K562 (cell line): Measurements from ENCODE around the gene NUB1. TPM values are rescaled to one million over a fixed set of nuclear protein-coding genes. Genes with fewer than 3 reads are reported as not detected.
A peak's percentile ranks its signal among the peaks of the same experiment; 100 is the strongest.

Experiments
- DIDO1 ChIP-seq: fragments of 450-650 bp; IDR thresholded peaks from 2 replicates; pipeline ENCODE4 v1.6.1; 2016; ENCODE audit warnings: low read depth, missing biosample characterization, missing genetic modification characterization
- FOXO4 ChIP-seq: fragments of 450-650 bp; formaldehyde crosslinking; IDR thresholded peaks from 2 replicates; pipeline ENCODE4 v1.4.0; 2020; ENCODE audit warnings: mild to moderate bottlenecking, moderate library complexity
- FOXP4 ChIP-seq: sonication (generic); formaldehyde crosslinking; IDR thresholded peaks from 2 replicates; pipeline ENCODE4 v1.8.0; 2022; ENCODE audit warnings: mild to moderate bottlenecking, missing genetic modification reagents, borderline replicate concordance
- HDGF ChIP-seq: fragments of 450-650 bp; IDR thresholded peaks from 2 replicates; pipeline ENCODE4 v1.6.1; 2016
- MAFK ChIP-seq: IDR thresholded peaks from 2 replicates; pipeline ENCODE4 v1.6.1; 2011; ENCODE audit warnings: low read length, improper control_type of control experiment
- MCM7 ChIP-seq, 2 experiments: fragments of 450-650 bp; IDR thresholded peaks; 2 replicates each; pipeline ENCODE4 v1.6.1; 2016 to 2018
- MTA3 ChIP-seq: fragments of 450-650 bp; formaldehyde crosslinking; IDR thresholded peaks from 2 replicates; pipeline ENCODE4 v1.6.1; 2017; ENCODE audit warnings: mild to moderate bottlenecking, borderline replicate concordance
- NFE2 ChIP-seq: IDR thresholded peaks from 2 replicates; pipeline ENCODE4 v1.6.1; 2014; ENCODE audit warnings: antibody characterized with exemption, low read depth
- NR2F6 ChIP-seq: fragments of 450-650 bp; formaldehyde crosslinking; IDR thresholded peaks from 2 replicates; pipeline ENCODE4 v1.4.0; 2020; ENCODE audit warnings: mild to moderate bottlenecking
- PHB2 ChIP-seq: fragments of 450-650 bp; IDR thresholded peaks from 2 replicates; pipeline ENCODE4 v1.6.1; 2017; ENCODE audit warnings: low read depth
- PTRF ChIP-seq: fragments of 450-650 bp; IDR thresholded peaks from 2 replicates; pipeline ENCODE4 v1.6.1; 2016; ENCODE audit warnings: mild to moderate bottlenecking, missing genetic modification characterization, missing compliant biosample characterization
- RNF219 ChIP-seq: fragments of 250-450 bp; sonication (Bioruptor Pico); IDR thresholded peaks from 2 replicates; pipeline ENCODE4 v1.5.0; 2022; ENCODE audit warnings: mild to moderate bottlenecking
- SIN3B ChIP-seq: fragments of 450-650 bp; IDR thresholded peaks from 2 replicates; pipeline ENCODE4 v1.6.1; 2017; ENCODE audit warnings: low read depth, mild to moderate bottlenecking, moderate library complexity
- TBP ChIP-seq: optimal IDR thresholded peaks from 2 replicates; pipeline ENCODE3; 2011; ENCODE audit warnings: low read depth, low read length, improper control_type of control experiment
- TFAM ChIP-seq: fragments of 250-450 bp; sonication (Bioruptor Pico); conservative IDR thresholded peaks from 2 replicates; pipeline ENCODE4 v1.5.0; 2021; ENCODE audit warnings: mild to moderate bottlenecking, moderate library complexity
- ZKSCAN3 ChIP-seq: fragments of 250-450 bp; sonication (Bioruptor Pico); IDR thresholded peaks from 2 replicates; pipeline ENCODE4 v1.4.0; 2020
- ZMIZ1 ChIP-seq, 2 experiments: fragments of 150-350 bp in 1 of 2; IDR thresholded peaks; 2 replicates each; pipeline ENCODE4 v1.6.1; 2012 to 2016; ENCODE audit warnings: low read depth in 2 of 2, low read length in 2 of 2, mild to moderate bottlenecking in 1 of 2, moderate library complexity in 1 of 2
- ZNF133 ChIP-seq: fragments of 250-450 bp; sonication (Bioruptor Pico); IDR thresholded peaks from 2 replicates; pipeline ENCODE4 v1.4.0; 2020; ENCODE audit warnings: mild to moderate bottlenecking
- polyA plus RNA-seq, 8 experiments: library from polyadenylated mRNA; depleted of rRNA in 4 of 8; stranded (reverse) in 5 of 8; unstranded in 3 of 8; fragments of >200 nt; fragmentation: Nextera tagmentation in 2 of 8; fragmentation: Illumina TruSeq in 1 of 8; extraction: Ambion mirVana in 2 of 8; extraction: Trizol in 1 of 8; gene quantifications; 2 replicates each; pipeline versions ENCODE4 v1.2.1 to v1.2.3, GENCODE V29; 2011 to 2014; ENCODE audit warnings: inconsistent platforms in 1 of 8, missing spikeins in 1 of 8
- total RNA-seq, 7 experiments: library from RNA; depleted of rRNA in 6 of 7; stranded (reverse); fragments of >200 nt in 6 of 7; fragmentation: Illumina TruSeq in 2 of 7; extraction: Trizol in 2 of 7; gene quantifications; 2 replicates each; pipeline versions ENCODE4 v1.2.1 to v1.2.3, GENCODE V29; 2011 to 2021; ENCODE audit warnings: low replicate concordance in 1 of 7
- TF ChIP-seq, protein P1 (sequence below): fragments of 450-650 bp; IDR thresholded peaks from 2 replicates; pipeline ENCODE4 v1.6.1; 2016

The NUB1 gene
- total and polyA plus RNA-seq, 9 of the 15 experiments (the other 6 are each of a cell fraction or from before 2014, with no cell fraction given): 43.2 to 159 (median 85.2) TPM

DNA sequence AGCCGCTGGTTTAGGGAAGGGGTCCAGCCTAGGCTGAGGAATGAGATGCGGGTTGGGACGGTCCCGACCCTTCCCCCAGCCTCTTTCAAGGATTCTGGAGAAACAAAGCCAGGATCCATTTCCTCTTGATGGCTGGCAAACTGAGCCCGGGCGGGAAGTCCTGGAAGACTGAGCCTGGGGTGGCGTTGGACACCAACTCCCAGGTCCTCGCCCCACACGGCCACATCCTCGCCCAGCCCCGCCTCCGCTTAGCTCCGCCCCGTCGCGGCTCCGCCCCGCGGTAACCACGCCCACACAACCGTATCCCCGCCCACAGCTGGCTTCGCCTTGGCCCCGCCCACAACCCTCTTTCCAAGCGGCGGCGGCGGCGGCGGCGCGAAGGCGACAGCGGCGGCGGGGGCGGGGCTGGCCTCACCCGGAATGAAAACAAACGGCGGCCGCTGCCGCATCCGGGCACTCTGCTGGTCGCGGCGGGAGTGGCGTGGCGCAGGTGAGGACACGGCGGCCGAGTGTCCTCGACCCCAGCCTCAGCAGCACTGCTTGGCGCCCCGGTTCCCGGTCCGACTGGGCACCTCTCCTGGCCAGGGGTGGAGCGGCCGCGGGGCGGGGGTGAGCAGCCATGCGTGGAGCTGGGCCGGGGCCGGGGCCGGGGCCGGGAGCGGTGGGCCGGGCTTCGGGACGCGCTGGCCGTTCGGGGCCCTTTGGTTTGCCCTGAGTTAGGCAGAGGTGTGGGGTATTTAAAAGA is at the start of gene NUB1 (continued):
- 0 out of 4 replicates have a peak, but pooled peaks of 1 of the 2 experiments have one; percentile 21 for TF ChIP-seq ZMIZ1 (IDR thresholded peaks at IDR 0.05; ENCODE audit: low read depth in 2 of 2, low read length in 2 of 2)
- TF ChIP-seq FOXP4 (CRISPR knock-in tag): no peak
- TF ChIP-seq MCM7 (IDR thresholded peaks at IDR 0.05): no peak
- no peak for TF ChIP-seq NR2F6 (CRISPR knock-in tag)
- no peak for TF ChIP-seq PTRF (tag)
- TF ChIP-seq, protein P1, sequence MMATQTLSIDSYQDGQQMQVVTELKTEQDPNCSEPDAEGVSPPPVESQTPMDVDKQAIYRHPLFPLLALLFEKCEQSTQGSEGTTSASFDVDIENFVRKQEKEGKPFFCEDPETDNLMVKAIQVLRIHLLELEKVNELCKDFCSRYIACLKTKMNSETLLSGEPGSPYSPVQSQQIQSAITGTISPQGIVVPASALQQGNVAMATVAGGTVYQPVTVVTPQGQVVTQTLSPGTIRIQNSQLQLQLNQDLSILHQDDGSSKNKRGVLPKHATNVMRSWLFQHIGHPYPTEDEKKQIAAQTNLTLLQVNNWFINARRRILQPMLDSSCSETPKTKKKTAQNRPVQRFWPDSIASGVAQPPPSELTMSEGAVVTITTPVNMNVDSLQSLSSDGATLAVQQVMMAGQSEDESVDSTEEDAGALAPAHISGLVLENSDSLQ: peak; percentile 69
- no peak for TF ChIP-seq PHB2
- TF ChIP-seq DIDO1 (tag): peak; percentile 43; the same call in 1 of the 2 replicates
- TF ChIP-seq ZNF133 (CRISPR knock-in tag): peak; percentile 27; the same call in 1 of the 2 replicates
- no peak for TF ChIP-seq NFE2
- TF ChIP-seq MAFK: no peak
- TF ChIP-seq ZKSCAN3 (CRISPR knock-in tag): no peak
- peak; percentile 90 for TF ChIP-seq SIN3B
- peak; percentile 64 for TF ChIP-seq TBP
- no peak for TF ChIP-seq FOXO4 (CRISPR knock-in tag)
- TF ChIP-seq HDGF: no peak
- TF ChIP-seq RNF219 (CRISPR knock-in tag): no peak
- peak; percentile 49; the same call in 1 of the 2 replicates for TF ChIP-seq MTA3
- TF ChIP-seq TFAM (CRISPR knock-in tag): no peak
